Tibial nerve (tissue), 4 donors: ENCODE data around the gene CCDC183.
"Not testable (repeated sequence)": the region's sequence is repeated elsewhere in the genome, so short reads cannot be mapped to it uniquely, and the experiment has no call there.

Source experiments
- EP300 ChIP-seq, 2 donors: sonication (generic); formaldehyde crosslinking; IDR thresholded peaks; one replicate each; pipeline ENCODE4 v1.6.1; 2017; ENCODE audit warnings: antibody characterized with exemption in 2 of 2, mild to moderate bottlenecking in 1 of 2
- POLR2A ChIP-seq, 2 donors: fragments of 450-650 bp; IDR thresholded peaks; one replicate each; pipeline ENCODE4 v1.6.1; 2017; ENCODE audit warnings: antibody characterized with exemption in 2 of 2, mild to moderate bottlenecking in 2 of 2, moderate library complexity in 2 of 2
- TF ChIP-seq, protein P1 (sequence below), 5 experiments: fragments of 200-600 bp in 3 of 5; fragments of 450-650 bp in 2 of 5; sonication (generic) in 3 of 5; IDR thresholded peaks; one replicate each; pipeline ENCODE4 v1.5.1; 2016 to 2019; ENCODE audit warnings: antibody characterized with exemption in 5 of 5, mild to moderate bottlenecking in 3 of 5, moderate library complexity in 2 of 5

DNA sequence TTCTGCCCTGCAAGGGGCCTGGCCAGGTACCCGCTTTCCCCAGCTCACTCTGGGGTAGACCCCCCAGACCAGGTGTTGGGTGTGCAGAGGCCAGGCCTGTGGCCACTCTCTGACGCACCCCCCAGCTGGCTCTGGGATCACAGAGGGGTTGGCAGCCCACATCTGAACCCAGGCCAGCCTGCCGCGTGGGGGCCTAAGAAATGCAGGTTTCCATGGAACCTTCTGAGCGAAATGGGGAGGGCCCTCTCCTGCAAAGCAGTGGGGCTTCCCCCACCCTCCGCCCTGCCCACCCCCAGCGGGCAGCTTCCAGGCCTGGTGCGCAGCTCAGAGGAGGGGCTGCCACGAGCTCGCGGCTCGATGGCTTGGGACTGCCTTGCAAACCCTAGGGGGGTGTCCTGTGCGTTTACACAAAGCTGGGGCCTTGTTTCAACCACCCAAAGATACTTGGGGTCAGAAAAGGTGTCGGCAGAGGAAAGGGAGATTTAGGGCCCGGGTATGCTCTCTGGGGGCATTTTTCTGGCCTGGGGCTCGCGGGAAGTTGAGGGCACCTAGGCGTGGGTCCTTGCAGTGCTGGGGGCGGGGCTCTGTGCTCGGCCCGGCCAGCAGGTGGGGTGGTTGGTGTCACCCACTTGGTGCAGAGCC is 47.1 kb downstream of the CCDC183 start:
- TF ChIP-seq, protein P1, sequence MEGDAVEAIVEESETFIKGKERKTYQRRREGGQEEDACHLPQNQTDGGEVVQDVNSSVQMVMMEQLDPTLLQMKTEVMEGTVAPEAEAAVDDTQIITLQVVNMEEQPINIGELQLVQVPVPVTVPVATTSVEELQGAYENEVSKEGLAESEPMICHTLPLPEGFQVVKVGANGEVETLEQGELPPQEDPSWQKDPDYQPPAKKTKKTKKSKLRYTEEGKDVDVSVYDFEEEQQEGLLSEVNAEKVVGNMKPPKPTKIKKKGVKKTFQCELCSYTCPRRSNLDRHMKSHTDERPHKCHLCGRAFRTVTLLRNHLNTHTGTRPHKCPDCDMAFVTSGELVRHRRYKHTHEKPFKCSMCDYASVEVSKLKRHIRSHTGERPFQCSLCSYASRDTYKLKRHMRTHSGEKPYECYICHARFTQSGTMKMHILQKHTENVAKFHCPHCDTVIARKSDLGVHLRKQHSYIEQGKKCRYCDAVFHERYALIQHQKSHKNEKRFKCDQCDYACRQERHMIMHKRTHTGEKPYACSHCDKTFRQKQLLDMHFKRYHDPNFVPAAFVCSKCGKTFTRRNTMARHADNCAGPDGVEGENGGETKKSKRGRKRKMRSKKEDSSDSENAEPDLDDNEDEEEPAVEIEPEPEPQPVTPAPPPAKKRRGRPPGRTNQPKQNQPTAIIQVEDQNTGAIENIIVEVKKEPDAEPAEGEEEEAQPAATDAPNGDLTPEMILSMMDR (IDR thresholded peaks at IDR 0.05): not testable (repeated sequence)
- not testable (repeated sequence) for TF ChIP-seq POLR2A, EP300 (IDR thresholded peaks at IDR 0.05)
